Activated T-cell treated with anti-CD3 and anti-CD28 coated beads, Interleukin-2, amount 50 U/mL, for 24 hours (primary cell): ENCODE data around the gene ADGRF4.

ENCODE experiments used
- DNase-seq: peaks from one replicate; pipeline ENCODE4 v3.0.0-alpha.2; 2020
- H3K27ac Mint-ChIP-seq: 2 replicates; pipeline ENCODE4 v1.8.0; 2020; ENCODE audit warnings: mild to moderate bottlenecking, mixed read lengths
- H3K27me3 Mint-ChIP-seq: 2 replicates; pipeline ENCODE4 v1.8.0; 2020; ENCODE audit warnings: mixed read lengths
- H3K36me3 Mint-ChIP-seq: 2 replicates; pipeline ENCODE4 v1.8.0; 2020; ENCODE audit warnings: low read depth, mixed read lengths
- H3K4me1 Mint-ChIP-seq: 2 replicates; pipeline ENCODE4 v1.8.0; 2020; ENCODE audit warnings: low read depth, mixed read lengths
- H3K4me3 Mint-ChIP-seq: 2 replicates; pipeline ENCODE4 v1.8.0; 2020; ENCODE audit warnings: mild to moderate bottlenecking, moderate library complexity, mixed read lengths
- H3K9me3 Mint-ChIP-seq: 2 replicates; pipeline ENCODE4 v1.8.0; 2020; ENCODE audit warnings: mixed read lengths

Gene ADGRF4

GRCh38 chr6:47698342-47698787 is at the start of gene ADGRF4:
Gene ADGRF4 (plus strand): TSS chr6:47698580. CDS start chr6:47707246, 8,666 bp downstream.
- Mint-ChIP-seq H3K27ac (no peak within 1 kb of the TSS), H3K4me3 (no peak within 1 kb of the TSS), H3K9me3 (no peaks in the 10 kb centered on the region), H3K36me3 (no peaks in the 10 kb centered on the region), H3K27me3 (no peaks in the 10 kb centered on the region), H3K4me1 (no peaks in the 10 kb centered on the region)
- no peak for DNase-seq

- H3K4me3 Mint-ChIP-seq, result no peak overlapping the region
- H3K36me3 Mint-ChIP-seq, result no peaks in the 10 kb centered on the region
- H3K27me3 Mint-ChIP-seq, result no peaks in the 10 kb centered on the region
- no peak for DNase-seq
- no peaks in the 10 kb centered on the region for H3K4me1 Mint-ChIP-seq
- no peaks in the 10 kb centered on the region for H3K9me3 Mint-ChIP-seq
- no peak overlapping the region for H3K27ac Mint-ChIP-seq
These were observed 47.6 kb upstream of the ADGRF4 start for GRCh38 chr6:47650553-47651432.

- Mint-ChIP-seq H3K4me3 (no peak overlapping the region), H3K4me1 (peaks cover 7% of the 10 kb centered on the region)
These were observed 46.9 kb upstream of the ADGRF4 start for GRCh38 chr6:47651505-47651944.

GRCh38 chr6:47653706-47654105 is 44.7 kb upstream of the ADGRF4 start:
- H3K36me3 Mint-ChIP-seq, result no peaks in the 10 kb centered on the region
- H3K27me3 Mint-ChIP-seq, result peaks cover 3% of the 10 kb centered on the region
- H3K4me3 Mint-ChIP-seq, result no peak overlapping the region
- no peak for DNase-seq
- peaks cover 7% of the 10 kb centered on the region for H3K4me1 Mint-ChIP-seq
- H3K9me3 Mint-ChIP-seq, result no peaks in the 10 kb centered on the region
- H3K27ac Mint-ChIP-seq, result no peak overlapping the region

More at GRCh38 chr6:47651505-47651944, 46.9 kb upstream of the ADGRF4 start:
- no peak for DNase-seq
- Mint-ChIP-seq H3K36me3 (no peaks in the 10 kb centered on the region), H3K9me3 (no peaks in the 10 kb centered on the region), H3K27me3 (peaks cover 3% of the 10 kb centered on the region), H3K27ac (no peak overlapping the region)

- DNase-seq, result no peak
- H3K27me3 Mint-ChIP-seq, result peaks cover 3% of the 10 kb centered on the region
- H3K36me3 Mint-ChIP-seq, result no peaks in the 10 kb centered on the region
- no peak overlapping the region for H3K4me3 Mint-ChIP-seq
- H3K9me3 Mint-ChIP-seq, result no peaks in the 10 kb centered on the region
- peaks cover 7% of the 10 kb centered on the region for H3K4me1 Mint-ChIP-seq
- H3K27ac Mint-ChIP-seq, result no peak overlapping the region
These were observed 44.1 kb upstream of the ADGRF4 start for GRCh38 chr6:47654255-47654654.

- DNase-seq, result peak; percentile 41
- Mint-ChIP-seq H3K9me3 (no peaks in the 10 kb centered on the region), H3K4me3 (no peak overlapping the region), H3K27ac (no peak overlapping the region), H3K36me3 (no peaks in the 10 kb centered on the region), H3K27me3 (peaks cover 7% of the 10 kb centered on the region), H3K4me1 (peaks cover 7% of the 10 kb centered on the region)
These were observed 42.4 kb upstream of the ADGRF4 start for GRCh38 chr6:47655719-47656595.

GRCh38 chr6:47661960-47662359 is 36.4 kb upstream of the ADGRF4 start:
- peaks cover 19% of the 10 kb centered on the region for H3K27me3 Mint-ChIP-seq
- DNase-seq, result no peak
- H3K4me1 Mint-ChIP-seq, result no peaks in the 10 kb centered on the region
- no peaks in the 10 kb centered on the region for H3K36me3 Mint-ChIP-seq
- no peak overlapping the region for H3K27ac Mint-ChIP-seq
- H3K4me3 Mint-ChIP-seq, result no peak overlapping the region
- H3K9me3 Mint-ChIP-seq, result no peaks in the 10 kb centered on the region

- no peak for DNase-seq
- Mint-ChIP-seq H3K4me1 (no peaks in the 10 kb centered on the region), H3K36me3 (no peaks in the 10 kb centered on the region), H3K27me3 (peaks cover 35% of the 10 kb centered on the region), H3K9me3 (no peaks in the 10 kb centered on the region), H3K27ac (no peak overlapping the region), H3K4me3 (no peak overlapping the region)
These were observed 34.7 kb upstream of the ADGRF4 start for GRCh38 chr6:47663462-47664216.

GRCh38 chr6:47665112-47665511 is 33.3 kb upstream of the ADGRF4 start:
- H3K4me1 Mint-ChIP-seq, result no peaks in the 10 kb centered on the region
- H3K36me3 Mint-ChIP-seq, result no peaks in the 10 kb centered on the region
- no peak for DNase-seq
- peaks cover 45% of the 10 kb centered on the region for H3K27me3 Mint-ChIP-seq
- H3K4me3 Mint-ChIP-seq, result no peak overlapping the region
- H3K9me3 Mint-ChIP-seq, result no peaks in the 10 kb centered on the region
- no peak overlapping the region for H3K27ac Mint-ChIP-seq

- Mint-ChIP-seq H3K9me3 (no peaks in the 10 kb centered on the region), H3K27me3 (peaks cover 62% of the 10 kb centered on the region), H3K4me1 (no peaks in the 10 kb centered on the region), H3K4me3 (no peak overlapping the region), H3K36me3 (no peaks in the 10 kb centered on the region), H3K27ac (no peak overlapping the region)
- DNase-seq, result no peak
These were observed 28.5 kb upstream of the ADGRF4 start for GRCh38 chr6:47669684-47670513.

GRCh38 chr6:47670851-47671250 is 27.5 kb upstream of the ADGRF4 start:
- Mint-ChIP-seq H3K27ac (no peak overlapping the region), H3K36me3 (no peaks in the 10 kb centered on the region), H3K4me1 (no peaks in the 10 kb centered on the region), H3K27me3 (peaks cover 59% of the 10 kb centered on the region), H3K9me3 (no peaks in the 10 kb centered on the region), H3K4me3 (no peak overlapping the region)
- DNase-seq, result no peak

GRCh38 chr6:47671777-47672176 is 26.6 kb upstream of the ADGRF4 start:
- no peaks in the 10 kb centered on the region for H3K4me1 Mint-ChIP-seq
- no peaks in the 10 kb centered on the region for H3K9me3 Mint-ChIP-seq
- H3K27ac Mint-ChIP-seq, result no peak overlapping the region
- H3K27me3 Mint-ChIP-seq, result peaks cover 55% of the 10 kb centered on the region
- H3K4me3 Mint-ChIP-seq, result no peak overlapping the region
- DNase-seq, result no peak
- no peaks in the 10 kb centered on the region for H3K36me3 Mint-ChIP-seq

GRCh38 chr6:47672816-47673215 is 25.6 kb upstream of the ADGRF4 start:
- no peak overlapping the region for H3K4me3 Mint-ChIP-seq
- no peaks in the 10 kb centered on the region for H3K36me3 Mint-ChIP-seq
- DNase-seq, result no peak
- H3K27ac Mint-ChIP-seq, result no peak overlapping the region
- H3K27me3 Mint-ChIP-seq, result peaks cover 50% of the 10 kb centered on the region
- no peaks in the 10 kb centered on the region for H3K4me1 Mint-ChIP-seq
- no peaks in the 10 kb centered on the region for H3K9me3 Mint-ChIP-seq
